Kidney epithelial cell (primary cell): ENCODE results near the gene BCAR1. TPM values are rescaled to one million over a fixed set of nuclear protein-coding genes. Genes with fewer than 3 reads are reported as not detected.

Experiments
- DNase-seq: peaks from one replicate; pipeline ENCODE4 v3.0.0-alpha.2; 2010; ENCODE audit warnings: low read depth
- H3K27me3 ChIP-seq: 2 replicates; pipeline ENCODE4 v1.6.0; 2011; ENCODE audit warnings: low read length; ENCODE audit not compliant: control insufficient read depth, insufficient read depth
- H3K36me3 ChIP-seq: 2 replicates; pipeline ENCODE4 v1.5.1; 2011; ENCODE audit warnings: low read length; ENCODE audit not compliant: control insufficient read depth, insufficient read depth
- H3K4me3 ChIP-seq: 2 replicates; pipeline ENCODE4 v1.5.1; 2011; ENCODE audit warnings: low read depth, mild to moderate bottlenecking, control low read depth, low read length
- total RNA-seq: library from RNA; depleted of rRNA; stranded (reverse); fragments of >200 nt; gene quantifications from 2 replicates; pipeline ENCODE4 v1.2.3, GENCODE V29; 2015
- TF ChIP-seq, protein P1 (sequence below): IDR thresholded peaks from 2 replicates; pipeline ENCODE4 v1.5.1; 2011; ENCODE audit warnings: mild to moderate bottlenecking, moderate library complexity, low read length, control low read depth, inconsistent platforms; ENCODE audit not compliant: insufficient read depth, poor library complexity, severe bottlenecking

The BCAR1 gene
- total RNA-seq, 1 donor from 2014 or later = 93.8 TPM

DNA sequence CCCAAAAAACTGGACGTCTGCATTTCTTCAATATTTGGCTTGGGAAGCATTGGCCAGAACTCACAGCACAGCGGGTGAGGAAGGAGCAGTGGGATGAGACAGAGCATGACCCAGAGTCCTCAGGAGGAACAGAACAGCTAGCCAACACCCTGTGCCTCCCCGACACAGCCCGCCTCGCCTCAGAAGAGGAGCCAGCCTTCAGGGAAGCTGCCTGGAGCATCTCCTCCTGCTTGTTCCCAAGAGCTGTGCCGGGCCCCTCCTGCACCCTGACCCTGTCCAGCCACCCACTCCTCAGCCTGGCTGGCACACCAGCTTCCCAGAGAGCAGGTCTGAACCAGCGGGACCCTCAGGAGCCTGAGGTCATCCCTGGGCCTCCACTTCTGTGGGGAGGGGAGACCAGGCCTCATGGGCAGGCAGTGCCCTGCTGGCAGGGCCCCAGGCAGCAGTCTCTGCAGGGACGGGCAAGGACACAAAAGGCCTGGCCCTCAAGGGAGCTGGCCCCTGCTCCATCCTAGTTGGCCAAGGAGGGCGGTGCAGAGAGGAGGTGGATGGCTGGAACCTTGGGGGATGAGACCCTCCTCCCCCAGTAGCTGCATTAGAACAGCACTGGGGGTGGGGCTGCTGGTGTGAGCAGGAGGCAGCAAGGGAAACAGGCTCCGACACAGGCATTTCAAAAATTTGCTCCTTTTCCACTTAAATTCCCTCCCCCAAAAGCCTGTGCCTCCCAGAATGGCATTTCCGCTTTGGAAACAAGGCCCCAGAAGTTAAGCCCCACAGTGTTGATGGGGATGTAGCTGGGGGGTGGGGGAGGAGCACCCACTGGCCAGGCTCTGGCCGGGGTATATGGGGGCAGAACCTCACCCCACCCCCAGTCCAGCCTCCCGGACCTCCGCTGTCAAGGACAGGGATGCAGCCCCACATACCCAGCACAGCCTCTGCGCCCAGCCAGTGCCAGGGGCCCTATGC lies 1.8 kb upstream of the BCAR1 start:
- Histone ChIP-seq H3K27me3 (no peaks in the 10 kb centered on the region), H3K4me3 (no peak overlapping the region), H3K36me3 (no peaks in the 10 kb centered on the region)
- TF ChIP-seq, protein P1, sequence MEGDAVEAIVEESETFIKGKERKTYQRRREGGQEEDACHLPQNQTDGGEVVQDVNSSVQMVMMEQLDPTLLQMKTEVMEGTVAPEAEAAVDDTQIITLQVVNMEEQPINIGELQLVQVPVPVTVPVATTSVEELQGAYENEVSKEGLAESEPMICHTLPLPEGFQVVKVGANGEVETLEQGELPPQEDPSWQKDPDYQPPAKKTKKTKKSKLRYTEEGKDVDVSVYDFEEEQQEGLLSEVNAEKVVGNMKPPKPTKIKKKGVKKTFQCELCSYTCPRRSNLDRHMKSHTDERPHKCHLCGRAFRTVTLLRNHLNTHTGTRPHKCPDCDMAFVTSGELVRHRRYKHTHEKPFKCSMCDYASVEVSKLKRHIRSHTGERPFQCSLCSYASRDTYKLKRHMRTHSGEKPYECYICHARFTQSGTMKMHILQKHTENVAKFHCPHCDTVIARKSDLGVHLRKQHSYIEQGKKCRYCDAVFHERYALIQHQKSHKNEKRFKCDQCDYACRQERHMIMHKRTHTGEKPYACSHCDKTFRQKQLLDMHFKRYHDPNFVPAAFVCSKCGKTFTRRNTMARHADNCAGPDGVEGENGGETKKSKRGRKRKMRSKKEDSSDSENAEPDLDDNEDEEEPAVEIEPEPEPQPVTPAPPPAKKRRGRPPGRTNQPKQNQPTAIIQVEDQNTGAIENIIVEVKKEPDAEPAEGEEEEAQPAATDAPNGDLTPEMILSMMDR = no peak
- no peak for DNase-seq

DNA sequence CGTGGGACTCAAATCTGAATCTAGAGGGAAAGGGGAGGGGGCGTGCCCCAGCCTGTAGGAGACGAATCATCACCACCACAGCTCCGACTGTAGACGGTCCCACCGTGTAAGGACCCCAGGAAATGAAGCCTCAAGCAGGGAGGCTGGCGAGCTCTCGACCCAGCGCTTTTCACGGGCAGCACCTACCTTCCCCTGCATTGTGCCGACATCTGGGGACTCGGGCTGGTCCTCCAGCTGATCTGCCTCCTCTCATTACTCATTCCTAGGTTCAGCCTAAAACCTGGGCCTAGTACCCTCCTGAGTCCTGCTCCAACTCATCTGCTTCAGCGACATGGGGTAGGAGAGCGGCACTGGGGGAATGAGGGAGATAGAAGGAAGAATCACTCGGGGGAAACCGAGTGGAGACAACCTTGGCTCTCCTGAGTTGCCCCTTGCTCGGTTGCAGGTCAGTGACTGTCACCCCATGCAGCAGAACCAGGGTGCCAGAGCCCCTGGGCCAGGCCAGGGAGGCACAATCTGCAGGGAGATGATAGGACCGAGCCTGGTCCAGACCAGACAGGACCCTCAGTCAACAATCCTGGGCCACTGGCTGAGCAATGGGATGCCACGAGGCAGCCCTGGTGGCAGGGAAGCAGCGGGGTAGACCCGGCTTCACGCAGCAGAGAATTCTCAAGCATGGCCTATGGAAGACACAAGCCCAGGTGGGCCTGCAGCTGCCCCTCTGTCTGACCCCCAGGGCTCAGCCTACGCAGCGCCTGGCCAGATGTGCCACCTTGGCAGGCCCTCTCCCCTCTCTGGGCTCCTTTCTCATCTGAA lies 833 bp upstream of the BCAR1 start:
- TF ChIP-seq, protein P1 = no peak
- DNase-seq = no peak
- Histone ChIP-seq H3K36me3 (no peaks in the 10 kb centered on the region), H3K27me3 (no peaks in the 10 kb centered on the region), H3K4me3 (no peak overlapping the region)

DNA sequence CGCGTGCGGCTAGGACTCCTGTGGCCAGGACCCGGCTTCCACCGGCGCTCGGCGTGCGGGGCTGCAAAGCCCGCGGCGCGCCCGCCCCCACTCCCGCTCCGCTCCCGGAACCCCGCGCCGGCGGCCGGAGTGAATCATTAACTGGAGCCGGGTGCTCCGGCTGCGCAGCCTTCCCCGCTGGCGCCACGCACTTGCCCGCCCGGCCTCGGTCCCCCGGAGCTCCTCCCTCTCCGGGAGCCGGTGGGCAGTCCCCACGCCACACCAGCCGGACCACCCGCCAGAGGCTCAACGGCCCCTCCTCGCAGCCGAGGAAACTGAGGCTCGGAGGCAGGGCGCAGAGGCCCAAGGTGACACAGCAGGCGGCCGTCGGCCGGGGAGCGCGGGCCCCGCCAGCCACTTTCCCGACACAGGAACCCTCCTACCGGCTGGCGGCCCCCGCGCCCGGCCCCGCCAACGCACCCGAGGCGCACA lies 580 bp downstream of the BCAR1 start:
- no peaks in the 10 kb centered on the region for H3K36me3 ChIP-seq
- TF ChIP-seq, protein P1 = no peak
- DNase-seq = no peak
- no peaks in the 10 kb centered on the region for H3K27me3 ChIP-seq
- H3K4me3 ChIP-seq = peak overlapping the region; percentile 88

DNA sequence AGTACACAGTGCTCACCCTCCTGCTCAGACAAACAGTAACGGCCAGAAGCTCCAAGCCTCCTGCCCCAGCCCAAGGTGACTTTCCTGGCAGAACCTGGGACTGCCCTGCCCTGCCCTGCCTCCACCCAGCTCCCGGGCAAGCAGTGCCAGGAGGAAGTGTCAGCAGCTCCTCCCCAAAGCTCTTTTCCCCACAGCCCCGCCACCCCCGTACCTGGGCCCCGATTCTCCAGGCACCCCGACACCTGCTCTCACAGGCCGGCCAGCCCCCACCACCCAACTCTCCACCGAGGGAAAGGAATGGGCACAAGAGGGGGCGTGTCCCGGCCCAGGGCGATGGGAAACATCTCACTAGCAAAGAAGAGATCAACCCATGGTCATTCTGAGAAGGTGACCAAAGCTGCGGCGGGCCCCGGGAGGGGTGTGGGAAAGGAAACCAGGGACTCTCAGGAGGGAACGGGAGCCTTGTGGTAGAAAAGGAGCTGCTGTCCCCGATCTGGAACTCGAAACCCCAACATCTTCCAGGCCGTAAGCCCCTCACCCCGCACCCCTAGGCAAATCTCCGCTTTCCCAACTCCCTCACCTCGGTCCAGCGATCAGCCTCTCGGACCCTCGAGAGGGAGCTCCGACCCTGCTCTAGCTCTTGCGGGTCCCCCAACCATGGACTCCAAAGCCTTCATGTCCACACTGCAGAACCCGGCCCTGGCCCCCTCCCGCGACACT lies 1.2 kb downstream of the BCAR1 start:
- TF ChIP-seq, protein P1 = no peak
- Histone ChIP-seq H3K4me3 (peak overlapping the region; percentile 88), H3K36me3 (no peaks in the 10 kb centered on the region), H3K27me3 (no peaks in the 10 kb centered on the region)
- DNase-seq = no peak

DNA sequence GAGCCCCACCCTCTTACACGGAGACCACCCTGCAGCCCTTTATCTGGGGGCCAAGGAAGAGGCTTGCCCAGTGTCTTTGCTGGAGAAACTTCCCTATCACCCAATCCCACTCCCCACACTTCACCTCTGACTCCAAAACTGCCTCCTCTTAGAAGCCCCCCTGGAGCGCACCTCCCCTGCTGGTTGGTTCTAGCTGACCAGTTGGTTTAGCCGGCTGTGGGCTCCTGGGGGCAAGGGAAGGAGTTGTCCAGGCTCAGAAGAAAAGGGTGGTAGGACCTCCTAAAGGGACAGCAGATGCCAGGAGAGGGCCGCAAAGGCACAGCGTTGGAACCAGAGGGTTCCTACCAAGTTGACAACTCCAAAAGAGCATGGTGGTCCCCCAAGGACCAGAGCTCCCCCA lies 2.0 kb downstream of the BCAR1 start:
- peak overlapping the region; percentile 88 for H3K4me3 ChIP-seq
- no peaks in the 10 kb centered on the region for H3K27me3 ChIP-seq

More for the DNA sequence above, 2.0 kb downstream of the BCAR1 start:
- TF ChIP-seq, protein P1 = no peak
- H3K36me3 ChIP-seq = no peaks in the 10 kb centered on the region
- DNase-seq = no peak
